ENCODE results near the gene LHFPL3. TPM values are rescaled to one million over a fixed set of nuclear protein-coding genes. Genes with fewer than 3 reads are reported as not detected.

LHFPL3 gene
- total and polyA plus RNA-seq, 2 experiments from 2014 or later = 0.24 TPM; not detected in 1

GRCh38 chr7:104650991-104651640 lies 322.7 kb downstream of the LHFPL3 start:
- no peaks in the 10 kb centered on the region for H3K4me1 ChIP-seq (ENCODE audit: insufficient read depth)
- no peaks in the 10 kb centered on the region for H3K36me3 ChIP-seq (ENCODE audit: insufficient read depth)
- Mint-ChIP-seq H3K27me3 (ENCODE audit: insufficient read depth, low read depth, poor library complexity) (no peaks in the 10 kb centered on the region), H3K36me3 (ENCODE audit: low read depth) (no peaks in the 10 kb centered on the region), H3K9me3 (no peaks in the 10 kb centered on the region), H3K4me1 (peaks cover 4% of the 10 kb centered on the region), H3K4me3 (no peak overlapping the region), H3K27ac (no peak overlapping the region)
- no peaks in the 10 kb centered on the region for H3F3A ChIP-seq (replicated peaks; ENCODE audit: low read depth)
- no peak for DNase-seq (ENCODE audit: low spot score)
- H2AFZ ChIP-seq = no peak overlapping the region
- no peak overlapping the region for H3K4me3 ChIP-seq
- H4K20me1 ChIP-seq (replicated peaks; ENCODE audit: insufficient read depth) = no peaks in the 10 kb centered on the region
- H3K27me3 ChIP-seq (ENCODE audit: insufficient read depth) = no peaks in the 10 kb centered on the region
- no peak overlapping the region for H3K4me2 ChIP-seq
- H3K9me2 ChIP-seq (ENCODE audit: insufficient read depth) = no peaks in the 10 kb centered on the region
- ATAC-seq = no peak
- TF ChIP-seq CTCF (conservative IDR thresholded peaks at IDR 0.05; ENCODE audit: low read depth in 2 of 2) = no peak
- no peaks in the 10 kb centered on the region for H3K79me2 ChIP-seq (replicated peaks; ENCODE audit: insufficient read depth)
- H3K27ac ChIP-seq (ENCODE audit: low read depth) = no peak overlapping the region

DNA sequence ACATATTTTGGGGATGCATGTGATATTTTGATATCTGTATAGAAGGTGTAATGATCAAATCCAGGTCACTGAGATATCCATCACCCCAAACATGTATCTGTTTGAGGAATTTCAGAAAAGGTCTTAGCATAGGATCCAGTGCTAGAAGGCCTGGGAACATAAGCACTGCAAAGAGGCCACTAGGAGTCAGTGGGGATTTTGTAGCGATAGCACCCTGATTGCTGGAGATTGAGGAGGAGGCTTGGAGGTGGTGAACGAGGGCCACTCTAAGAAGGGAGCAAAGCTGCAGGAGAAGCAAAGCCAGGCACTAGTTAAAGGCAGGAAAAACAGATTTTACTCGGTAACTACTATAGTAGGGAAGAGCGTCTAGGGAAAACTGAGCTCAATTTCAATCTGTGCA lies 324.0 kb downstream of the LHFPL3 start:
- no peak overlapping the region for H3K4me2 ChIP-seq
- H3K27ac Mint-ChIP-seq = no peak overlapping the region
- H3K4me3 ChIP-seq = no peak overlapping the region
- H3K27me3 ChIP-seq (ENCODE audit: insufficient read depth) = no peaks in the 10 kb centered on the region
- H3F3A ChIP-seq (replicated peaks; ENCODE audit: low read depth) = no peaks in the 10 kb centered on the region
- no peak overlapping the region for H3K4me3 Mint-ChIP-seq
- no peak overlapping the region for H2AFZ ChIP-seq
- no peaks in the 10 kb centered on the region for H3K36me3 Mint-ChIP-seq (ENCODE audit: low read depth)
- no peaks in the 10 kb centered on the region for H3K27me3 Mint-ChIP-seq (ENCODE audit: insufficient read depth, low read depth, poor library complexity)
- no peaks in the 10 kb centered on the region for H3K9me2 ChIP-seq (ENCODE audit: insufficient read depth)
- no peaks in the 10 kb centered on the region for H4K20me1 ChIP-seq (replicated peaks; ENCODE audit: insufficient read depth)
- no peak overlapping the region for H3K27ac ChIP-seq (ENCODE audit: low read depth)
- peaks cover 4% of the 10 kb centered on the region for H3K4me1 Mint-ChIP-seq
- no peaks in the 10 kb centered on the region for H3K79me2 ChIP-seq (replicated peaks; ENCODE audit: insufficient read depth)
- ATAC-seq (peak; percentile 87), DNase-seq (ENCODE audit: low spot score) (peak; percentile 17)
- no peaks in the 10 kb centered on the region for H3K9me3 Mint-ChIP-seq
- TF ChIP-seq ETS1 (IDR thresholded peaks at IDR 0.05) = no peak
- TF ChIP-seq ZNF114 (CRISPR knock-in tag; IDR thresholded peaks at IDR 0.05) = no peak
- TF ChIP-seq CTCF (conservative IDR thresholded peaks at IDR 0.05; ENCODE audit: low read depth in 2 of 2) = peak; percentile 17 to 34; a peak in 2 of 4 replicates
- TF ChIP-seq EZH2phosphoT487 (IDR thresholded peaks at IDR 0.05; ENCODE audit: unreplicated experiment) = no peak
- TF ChIP-seq ZNF462 (CRISPR knock-in tag; IDR thresholded peaks at IDR 0.05) = no peak
- TF ChIP-seq CREB1 (CRISPR knock-in tag; IDR thresholded peaks at IDR 0.05; ENCODE audit: low read depth) = no peak
- no peak for TF ChIP-seq JUNB (IDR thresholded peaks at IDR 0.05; ENCODE audit: unreplicated experiment)
- H3K36me3 ChIP-seq (ENCODE audit: insufficient read depth) = no peaks in the 10 kb centered on the region
- H3K4me1 ChIP-seq (ENCODE audit: insufficient read depth) = no peaks in the 10 kb centered on the region
